Chondrocyte (in vitro differentiated cells): ENCODE results near the gene APOL6. TPM values are rescaled to one million over a fixed set of nuclear protein-coding genes. Genes with fewer than 3 reads are reported as not detected.
A peak's percentile ranks its signal among the peaks of the same experiment; 100 is the strongest.

Experiments used
- DNase-seq: peaks from one replicate; pipeline ENCODE4 v3.0.0; 2021; ENCODE audit warnings: mixed read lengths, low spot score
- H3K27ac Mint-ChIP-seq: one replicate; pipeline ENCODE4 v1.8.0; 2021; ENCODE audit warnings: mild to moderate bottlenecking, moderate library complexity, mixed read lengths; ENCODE audit not compliant: unreplicated experiment
- H3K27me3 Mint-ChIP-seq: 2 replicates; pipeline ENCODE4 v1.8.0; 2021; ENCODE audit warnings: low read depth, mixed read lengths
- H3K36me3 Mint-ChIP-seq: 2 replicates; pipeline ENCODE4 v1.8.0; 2021; ENCODE audit warnings: low read depth, mixed read lengths
- H3K4me1 Mint-ChIP-seq: 2 replicates; pipeline ENCODE4 v1.8.0; 2021; ENCODE audit warnings: low read depth, mild to moderate bottlenecking, mixed read lengths
- H3K4me3 Mint-ChIP-seq: one replicate; pipeline ENCODE4 v1.8.0; 2021; ENCODE audit warnings: mild to moderate bottlenecking, moderate library complexity, mixed read lengths; ENCODE audit not compliant: unreplicated experiment
- H3K9me3 Mint-ChIP-seq: 2 replicates; pipeline ENCODE4 v1.8.0; 2021; ENCODE audit warnings: low read depth, mixed read lengths
- CTCF ChIP-seq: fragments of 200-600 bp; sonication (generic); IDR thresholded peaks from 2 replicates; pipeline ENCODE4 v1.5.0; 2021; ENCODE audit warnings: antibody characterized with exemption, mild to moderate bottlenecking, moderate library complexity
- total RNA-seq: library from RNA; stranded (reverse); gene quantifications from 3 replicates; pipeline ENCODE4 v1.2.1, GENCODE V29; 2021

APOL6 gene
- total RNA-seq, 1 donor from 2014 or later: 4.6 TPM

GRCh38 chr22:35684270-35684700 lies 36.0 kb downstream of the APOL6 start:
- peak; percentile 53 for TF ChIP-seq CTCF
- H3K36me3 Mint-ChIP-seq: no peaks in the 10 kb centered on the region
- H3K27ac Mint-ChIP-seq: no peak overlapping the region
- H3K27me3 Mint-ChIP-seq: peaks cover 7% of the 10 kb centered on the region
- H3K4me1 Mint-ChIP-seq: no peaks in the 10 kb centered on the region
- DNase-seq: no peak
- no peak overlapping the region for H3K4me3 Mint-ChIP-seq
- no peaks in the 10 kb centered on the region for H3K9me3 Mint-ChIP-seq

GRCh38 chr22:35684732-35685131 lies 36.5 kb downstream of the APOL6 start:
- Mint-ChIP-seq H3K4me3 (no peak overlapping the region), H3K27ac (no peak overlapping the region), H3K27me3 (peaks cover 7% of the 10 kb centered on the region), H3K36me3 (no peaks in the 10 kb centered on the region), H3K9me3 (no peaks in the 10 kb centered on the region), H3K4me1 (no peaks in the 10 kb centered on the region)
- no peak for TF ChIP-seq CTCF
- DNase-seq: no peak

- H3K36me3 Mint-ChIP-seq: no peaks in the 10 kb centered on the region
- H3K4me3 Mint-ChIP-seq: no peak overlapping the region
- TF ChIP-seq CTCF: no peak
- no peak for DNase-seq
- H3K4me1 Mint-ChIP-seq: no peaks in the 10 kb centered on the region
- no peaks in the 10 kb centered on the region for H3K9me3 Mint-ChIP-seq
- peaks cover 7% of the 10 kb centered on the region for H3K27me3 Mint-ChIP-seq
- no peak overlapping the region for H3K27ac Mint-ChIP-seq
Observed at GRCh38 chr22:35685731-35686130, 37.5 kb downstream of the APOL6 start.

GRCh38 chr22:35686298-35686697 lies 38.1 kb downstream of the APOL6 start:
- H3K36me3 Mint-ChIP-seq: no peaks in the 10 kb centered on the region
- DNase-seq: no peak
- H3K4me3 Mint-ChIP-seq: no peak overlapping the region
- H3K4me1 Mint-ChIP-seq: no peaks in the 10 kb centered on the region
- no peak overlapping the region for H3K27ac Mint-ChIP-seq
- no peaks in the 10 kb centered on the region for H3K9me3 Mint-ChIP-seq
- no peak for TF ChIP-seq CTCF
- H3K27me3 Mint-ChIP-seq: peaks cover 10% of the 10 kb centered on the region

- Mint-ChIP-seq H3K36me3 (no peaks in the 10 kb centered on the region), H3K27ac (no peak overlapping the region), H3K4me1 (no peaks in the 10 kb centered on the region), H3K4me3 (no peak overlapping the region), H3K27me3 (peaks cover 10% of the 10 kb centered on the region), H3K9me3 (no peaks in the 10 kb centered on the region)
- no peak for DNase-seq
- TF ChIP-seq CTCF: no peak
Observed at GRCh38 chr22:35687461-35687860, 39.2 kb downstream of the APOL6 start.
